Ishikawa (cell line): Measurements from ENCODE around the gene ELMOD3.

Source experiments
- EGR1 ChIP-seq: IDR thresholded peaks from 2 replicates; pipeline ENCODE4 v1.6.1; 2012
- EP300 ChIP-seq: IDR thresholded peaks from 2 replicates; pipeline ENCODE4 v1.6.1; 2012; ENCODE audit warnings: borderline replicate concordance
- MAX ChIP-seq: IDR thresholded peaks from 2 replicates; pipeline ENCODE4 v1.6.1; 2012
- TCF12 ChIP-seq: IDR thresholded peaks from 2 replicates; pipeline ENCODE4 v1.6.1; 2012; ENCODE audit warnings: low read depth
- YY1 ChIP-seq: IDR thresholded peaks from 2 replicates; pipeline ENCODE4 v1.6.1; 2012; ENCODE audit warnings: low read depth

GRCh38 chr2:85399183-85399455 lies 44.5 kb downstream of the ELMOD3 start:
- TF ChIP-seq EP300 (no peak), EGR1 (no peak), YY1 (no peak), TCF12 (no peak), MAX (no peak)
